AG04450 (cell line): Measurements from ENCODE around the gene BMPER. TPM values are rescaled to one million over a fixed set of nuclear protein-coding genes. Genes with fewer than 3 reads are reported as not detected.
"Not testable (repeated sequence)": the region's sequence is repeated elsewhere in the genome, so short reads cannot be mapped to it uniquely, and the experiment has no call there.

Experiments
- CTCF ChIA-PET: fragments of 300-600, 350-600 bp; formaldehyde crosslinking; extraction: SDS; loops from one replicate; lab custom pipeline; 2022; ENCODE audit warnings: antibody characterized with exemption, inconsistent platforms; lab: Charles Lee
- POLR2A ChIA-PET: fragments of 350-600 bp; formaldehyde crosslinking; extraction: SDS; loops from one replicate; lab custom pipeline; 2021; ENCODE audit warnings: antibody characterized with exemption, inconsistent platforms; lab: Yijun Ruan, JAX
- DNase-seq: peaks from one replicate; pipeline ENCODE4 v3.0.0-alpha.2; 2011; ENCODE audit warnings: low read depth, low spot score
- H3K27ac ChIP-seq: one replicate; pipeline ENCODE4 v1.5.1; 2012; ENCODE audit warnings: low read depth, low read length, control low read depth
- H3K27me3 ChIP-seq: one replicate; pipeline ENCODE4 v1.6.0; 2012; ENCODE audit warnings: low read length; ENCODE audit not compliant: control insufficient read depth, insufficient read depth
- H3K4me3 ChIP-seq: 2 replicates; pipeline ENCODE4 v1.5.1; 2011; ENCODE audit warnings: mild to moderate bottlenecking, low read depth, low read length, control low read depth
- H3K9me3 ChIP-seq: 2 replicates; pipeline ENCODE4 v1.5.1; 2012; ENCODE audit warnings: low read length; ENCODE audit not compliant: control insufficient read depth, insufficient read depth
- CTCF ChIP-seq: IDR thresholded peaks from 2 replicates; pipeline ENCODE4 v1.5.1; 2011; ENCODE audit warnings: low read depth, low read length, control low read depth, inconsistent platforms
- polyA plus RNA-seq: library from polyadenylated mRNA; depleted of rRNA; stranded (reverse); fragments of >200 nt; gene quantifications from 2 replicates; pipeline ENCODE4 v1.2.3, GENCODE V29; 2011

The BMPER gene
- polyA plus RNA-seq, 1 experiment: 1.1 TPM

- Histone ChIP-seq H3K9me3 (no peaks in the 10 kb centered on the region), H3K27me3 (no peaks in the 10 kb centered on the region), H3K4me3 (no peak overlapping the region), H3K27ac (no peak overlapping the region)
- ChIA-PET POLR2A (no interaction called here), CTCF (no interaction called here)
- no peak for DNase-seq
- no peak for TF ChIP-seq CTCF
Observed at GRCh38 chr7:34168013-34168412, 262.7 kb downstream of the BMPER start.

- POLR2A ChIA-PET, H3K27me3 ChIP-seq, DNase-seq, H3K27ac ChIP-seq, H3K9me3 ChIP-seq, CTCF ChIA-PET, H3K4me3 ChIP-seq: not testable (repeated sequence)
Observed at GRCh38 chr7:34174688-34175616, 269.6 kb downstream of the BMPER start.

GRCh38 chr7:34175837-34176236 lies 270.5 kb downstream of the BMPER start:
- Histone ChIP-seq H3K4me3 (no peak overlapping the region), H3K27me3 (peaks cover 4% of the 10 kb centered on the region), H3K27ac (no peak overlapping the region), H3K9me3 (no peaks in the 10 kb centered on the region; the same call in 1 of the 2 replicates)
- TF ChIP-seq CTCF: no peak
- CTCF ChIA-PET: no interaction called here
- DNase-seq: no peak
- POLR2A ChIA-PET: no interaction called here

GRCh38 chr7:34177476-34177875 lies 272.1 kb downstream of the BMPER start:
- ChIA-PET POLR2A (no interaction called here), CTCF (no interaction called here)
- no peak overlapping the region for H3K4me3 ChIP-seq
- H3K27ac ChIP-seq: no peak overlapping the region
- H3K27me3 ChIP-seq: peaks cover 4% of the 10 kb centered on the region
- TF ChIP-seq CTCF: no peak
- DNase-seq: no peak
- no peaks in the 10 kb centered on the region; the same call in 1 of the 2 replicates for H3K9me3 ChIP-seq

- CTCF ChIA-PET: no interaction called here
Observed at GRCh38 chr7:34181271-34181958, 276.1 kb downstream of the BMPER start.

More at GRCh38 chr7:34181271-34181958, 276.1 kb downstream of the BMPER start:
- TF ChIP-seq CTCF: no peak
- no peaks in the 10 kb centered on the region for H3K9me3 ChIP-seq
- peaks cover 1% of the 10 kb centered on the region for H3K27me3 ChIP-seq
- no peak overlapping the region for H3K4me3 ChIP-seq
- POLR2A ChIA-PET: no interaction called here
- DNase-seq: no peak
- H3K27ac ChIP-seq: no peak overlapping the region
